ENCODE measurements around the gene KCND3. TPM values are rescaled to one million over a fixed set of nuclear protein-coding genes. Genes with fewer than 3 reads are reported as not detected.

KCND3 gene
- total RNA-seq, 1 experiment from 2014 or later, result not detected

DNA sequence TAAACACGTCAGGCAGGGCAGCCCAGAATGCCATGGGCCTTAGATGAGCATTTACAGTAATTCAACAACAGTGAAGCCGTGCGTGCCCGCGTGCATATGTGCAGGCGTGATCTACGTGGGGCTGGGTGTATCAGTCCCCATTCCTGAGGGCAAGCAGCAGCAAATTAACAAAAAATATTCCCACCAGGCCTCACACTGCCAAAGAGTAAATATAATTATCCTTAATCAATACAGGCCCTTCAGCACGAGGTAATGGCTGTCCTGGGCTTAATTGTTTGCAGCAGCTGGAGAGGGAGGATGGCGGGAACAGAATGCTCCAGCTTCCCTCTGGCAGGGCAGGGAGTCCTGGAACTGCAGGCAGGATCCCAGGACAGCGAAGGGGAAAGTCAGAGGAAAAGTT is 142.0 kb downstream of the KCND3 start:
- Histone ChIP-seq H2AFZ (no peak overlapping the region), H3K27ac (no peak overlapping the region), H3F3A (ENCODE audit: insufficient read depth, low read depth) (no peaks in the 10 kb centered on the region), H3K27me3 (ENCODE audit: insufficient read depth, low read depth) (peaks cover 87% of the 10 kb centered on the region), H3K9me3 (ENCODE audit: insufficient read depth, low read depth) (no peaks in the 10 kb centered on the region), H3K4me2 (no peak overlapping the region), H3K4me3 (no peak overlapping the region), H3K4me1 (replicated peaks; ENCODE audit: insufficient read depth) (no peaks in the 10 kb centered on the region), H3K36me3 (ENCODE audit: low read depth) (no peaks in the 10 kb centered on the region), H4K20me1 (ENCODE audit: insufficient read depth) (no peaks in the 10 kb centered on the region), H3K79me2 (ENCODE audit: low read depth) (no peaks in the 10 kb centered on the region), H3K9me2 (ENCODE audit: insufficient read depth) (no peaks in the 10 kb centered on the region)
- BruUV-seq (replicated peaks), result no TSS peak
- POLR2A ChIA-PET (ENCODE audit: unreplicated experiment), result no interaction called here
- intact Hi-C loops (cut with micrococcal nuclease; ENCODE audit: unreplicated experiment), result no loop called here
- no peak for DNase-seq
- no peak for TF ChIP-seq EZH2 (IDR thresholded peaks at IDR 0.05; ENCODE audit: low read depth)
- TF ChIP-seq, protein P1, sequence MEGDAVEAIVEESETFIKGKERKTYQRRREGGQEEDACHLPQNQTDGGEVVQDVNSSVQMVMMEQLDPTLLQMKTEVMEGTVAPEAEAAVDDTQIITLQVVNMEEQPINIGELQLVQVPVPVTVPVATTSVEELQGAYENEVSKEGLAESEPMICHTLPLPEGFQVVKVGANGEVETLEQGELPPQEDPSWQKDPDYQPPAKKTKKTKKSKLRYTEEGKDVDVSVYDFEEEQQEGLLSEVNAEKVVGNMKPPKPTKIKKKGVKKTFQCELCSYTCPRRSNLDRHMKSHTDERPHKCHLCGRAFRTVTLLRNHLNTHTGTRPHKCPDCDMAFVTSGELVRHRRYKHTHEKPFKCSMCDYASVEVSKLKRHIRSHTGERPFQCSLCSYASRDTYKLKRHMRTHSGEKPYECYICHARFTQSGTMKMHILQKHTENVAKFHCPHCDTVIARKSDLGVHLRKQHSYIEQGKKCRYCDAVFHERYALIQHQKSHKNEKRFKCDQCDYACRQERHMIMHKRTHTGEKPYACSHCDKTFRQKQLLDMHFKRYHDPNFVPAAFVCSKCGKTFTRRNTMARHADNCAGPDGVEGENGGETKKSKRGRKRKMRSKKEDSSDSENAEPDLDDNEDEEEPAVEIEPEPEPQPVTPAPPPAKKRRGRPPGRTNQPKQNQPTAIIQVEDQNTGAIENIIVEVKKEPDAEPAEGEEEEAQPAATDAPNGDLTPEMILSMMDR (conservative IDR thresholded peaks at IDR 0.05), result no peak
- CTCF ChIA-PET, result no interaction called here

DNA sequence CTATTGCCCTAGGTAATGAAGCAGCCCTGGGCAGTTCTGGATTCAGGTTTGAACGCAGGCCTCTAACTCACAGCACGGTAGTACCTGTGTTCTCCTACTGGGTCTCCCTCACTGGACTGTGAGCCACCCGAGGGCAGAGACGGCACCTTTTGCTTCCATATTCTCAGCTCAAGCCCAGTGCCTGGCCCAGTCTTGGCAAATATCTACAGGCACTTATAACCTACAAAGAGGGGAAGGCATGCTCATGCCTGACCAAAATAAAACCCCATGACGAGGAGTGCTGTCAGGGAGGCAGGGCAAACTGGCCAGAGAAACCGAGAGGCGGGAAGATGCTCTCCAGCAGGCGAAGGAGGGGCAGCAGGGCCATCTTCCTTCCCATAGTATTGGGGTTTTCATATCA is 142.6 kb downstream of the KCND3 start:
- BruUV-seq (replicated peaks), result no TSS peak
- H3K79me2 ChIP-seq (ENCODE audit: low read depth), result no peaks in the 10 kb centered on the region
- H3K9me2 ChIP-seq (ENCODE audit: insufficient read depth), result no peaks in the 10 kb centered on the region
- H3K4me2 ChIP-seq, result no peak overlapping the region
- CTCF ChIA-PET, result no interaction called here
- H4K20me1 ChIP-seq (ENCODE audit: insufficient read depth), result no peaks in the 10 kb centered on the region
- H3K36me3 ChIP-seq (ENCODE audit: low read depth), result no peaks in the 10 kb centered on the region
- H3K27me3 ChIP-seq (ENCODE audit: insufficient read depth, low read depth), result peaks cover 86% of the 10 kb centered on the region
- POLR2A ChIA-PET (ENCODE audit: unreplicated experiment), result interaction anchor here (0.6 kb wide), 1 partner anchor 152 kb away, joined by 3 read pairs; no protein-coding TSS in a partner anchor
- intact Hi-C loops (cut with micrococcal nuclease; ENCODE audit: unreplicated experiment), result no loop called here
- no peak overlapping the region for H3K4me3 ChIP-seq
- no peak for DNase-seq
- H3K9me3 ChIP-seq (ENCODE audit: insufficient read depth, low read depth), result no peaks in the 10 kb centered on the region
- TF ChIP-seq EZH2 (IDR thresholded peaks at IDR 0.05; ENCODE audit: low read depth), result no peak
- TF ChIP-seq, protein P1 (conservative IDR thresholded peaks at IDR 0.05), result no peak
- no peak overlapping the region for H3K27ac ChIP-seq
- no peaks in the 10 kb centered on the region for H3K4me1 ChIP-seq (replicated peaks; ENCODE audit: insufficient read depth)
- H3F3A ChIP-seq (ENCODE audit: insufficient read depth, low read depth), result no peaks in the 10 kb centered on the region
- no peak overlapping the region for H2AFZ ChIP-seq

DNA sequence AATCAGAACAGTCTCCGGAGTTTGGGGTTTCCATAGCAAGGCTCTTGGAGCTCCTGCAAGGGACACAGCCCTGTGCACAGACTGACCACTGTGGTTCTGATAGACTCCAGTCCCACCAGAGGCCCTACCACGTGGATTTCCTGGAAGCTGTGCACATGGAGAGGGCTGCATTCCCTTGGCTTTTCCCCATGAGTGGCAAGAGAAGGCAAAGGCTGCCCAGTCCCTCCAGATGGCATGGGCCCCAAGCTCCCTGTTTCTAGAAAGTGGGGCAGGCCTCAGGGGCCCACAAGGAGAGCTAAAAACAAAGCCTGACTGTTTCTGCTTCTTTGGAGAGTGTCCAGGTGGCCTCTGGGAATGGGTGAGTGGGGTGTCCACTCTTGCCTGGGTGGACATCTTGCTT is 146.3 kb downstream of the KCND3 start:
- no peak overlapping the region for H2AFZ ChIP-seq
- no peak for DNase-seq
- no peak overlapping the region for H3K4me2 ChIP-seq
- H3K9me2 ChIP-seq (ENCODE audit: insufficient read depth), result no peaks in the 10 kb centered on the region
- ChIA-PET POLR2A (ENCODE audit: unreplicated experiment) (no interaction called here), CTCF (no interaction called here)
- H3K4me1 ChIP-seq (replicated peaks; ENCODE audit: insufficient read depth), result no peaks in the 10 kb centered on the region
- H3F3A ChIP-seq (ENCODE audit: insufficient read depth, low read depth), result no peaks in the 10 kb centered on the region
- intact Hi-C loops (cut with micrococcal nuclease; ENCODE audit: unreplicated experiment), result no loop called here
- H3K27me3 ChIP-seq (ENCODE audit: insufficient read depth, low read depth), result peaks cover 85% of the 10 kb centered on the region
- H4K20me1 ChIP-seq (ENCODE audit: insufficient read depth), result no peaks in the 10 kb centered on the region
- no peaks in the 10 kb centered on the region for H3K9me3 ChIP-seq (ENCODE audit: insufficient read depth, low read depth)
- H3K27ac ChIP-seq, result no peak overlapping the region
- no peak overlapping the region for H3K4me3 ChIP-seq
- TF ChIP-seq, protein P1 (conservative IDR thresholded peaks at IDR 0.05), result no peak
- no peak for TF ChIP-seq EZH2 (IDR thresholded peaks at IDR 0.05; ENCODE audit: low read depth)
- no peaks in the 10 kb centered on the region for H3K79me2 ChIP-seq (ENCODE audit: low read depth)
- H3K36me3 ChIP-seq (ENCODE audit: low read depth), result no peaks in the 10 kb centered on the region
- BruUV-seq (replicated peaks), result no TSS peak

Measured in PC-9 (cell line).